Adrenal gland (tissue), 5 donors: ENCODE data around the gene SLC5A5.

ENCODE experiments used
- POLR2A ChIP-seq, 2 donors: fragments of 450-650 bp; IDR thresholded peaks; one replicate each; pipeline ENCODE4 v1.6.1; 2017; ENCODE audit warnings: antibody characterized with exemption in 2 of 2, mild to moderate bottlenecking in 2 of 2, moderate library complexity in 1 of 2
- TF ChIP-seq, protein P1 (sequence below), 6 experiments: fragments of 450-650 bp in 4 of 6; fragments of 200-600 bp in 2 of 6; sonication (generic) in 1 of 6; IDR thresholded peaks; 1 replicate in 5 of 6; 2 replicates in 1 of 6; pipeline versions ENCODE4 v1.5.1 to v1.8.0; 2016 to 2021; ENCODE audit warnings: antibody characterized with exemption in 6 of 6, mild to moderate bottlenecking in 2 of 6, moderate library complexity in 1 of 6
- donor health status: DM: no; HTN: no; CAD: no.

DNA sequence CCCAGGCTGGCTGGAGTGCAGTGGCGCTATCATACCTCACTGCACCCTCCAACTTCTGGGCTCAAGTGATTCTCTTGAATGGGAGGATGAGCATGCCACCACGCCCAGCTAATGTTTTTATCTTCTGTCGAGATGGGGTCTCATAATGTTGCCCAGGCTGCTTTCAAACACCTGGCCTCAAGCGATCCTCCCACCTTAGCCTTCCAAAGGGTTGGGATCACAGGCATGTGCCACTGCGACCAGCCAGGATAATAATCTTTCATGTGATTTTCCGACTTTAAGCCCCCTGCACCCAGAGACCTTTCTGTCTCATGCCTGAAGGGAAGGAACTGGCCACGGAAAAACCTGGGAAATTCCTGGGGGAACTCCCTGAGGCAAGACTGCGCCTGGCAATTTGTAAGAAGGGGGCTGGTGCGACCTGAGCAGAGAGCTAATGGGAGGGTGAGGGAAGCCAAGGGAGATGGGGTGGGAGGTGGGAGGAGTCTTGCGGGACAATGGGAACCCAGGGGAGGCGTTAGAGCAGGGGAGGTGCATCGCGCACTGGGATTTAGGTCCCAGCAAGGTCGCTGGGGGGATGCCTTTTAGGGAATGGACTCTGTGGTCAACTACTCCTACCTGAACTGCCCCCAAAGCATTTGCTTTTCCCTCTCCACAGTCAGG, 59.9 kb downstream of the SLC5A5 start:
- TF ChIP-seq, protein P1, sequence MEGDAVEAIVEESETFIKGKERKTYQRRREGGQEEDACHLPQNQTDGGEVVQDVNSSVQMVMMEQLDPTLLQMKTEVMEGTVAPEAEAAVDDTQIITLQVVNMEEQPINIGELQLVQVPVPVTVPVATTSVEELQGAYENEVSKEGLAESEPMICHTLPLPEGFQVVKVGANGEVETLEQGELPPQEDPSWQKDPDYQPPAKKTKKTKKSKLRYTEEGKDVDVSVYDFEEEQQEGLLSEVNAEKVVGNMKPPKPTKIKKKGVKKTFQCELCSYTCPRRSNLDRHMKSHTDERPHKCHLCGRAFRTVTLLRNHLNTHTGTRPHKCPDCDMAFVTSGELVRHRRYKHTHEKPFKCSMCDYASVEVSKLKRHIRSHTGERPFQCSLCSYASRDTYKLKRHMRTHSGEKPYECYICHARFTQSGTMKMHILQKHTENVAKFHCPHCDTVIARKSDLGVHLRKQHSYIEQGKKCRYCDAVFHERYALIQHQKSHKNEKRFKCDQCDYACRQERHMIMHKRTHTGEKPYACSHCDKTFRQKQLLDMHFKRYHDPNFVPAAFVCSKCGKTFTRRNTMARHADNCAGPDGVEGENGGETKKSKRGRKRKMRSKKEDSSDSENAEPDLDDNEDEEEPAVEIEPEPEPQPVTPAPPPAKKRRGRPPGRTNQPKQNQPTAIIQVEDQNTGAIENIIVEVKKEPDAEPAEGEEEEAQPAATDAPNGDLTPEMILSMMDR (IDR thresholded peaks at IDR 0.05), result no peak
- TF ChIP-seq POLR2A (IDR thresholded peaks at IDR 0.05), result no peak
